Mesothelial cell of epicardium (in vitro differentiated cells): ENCODE results near the gene MYOM1. TPM values are rescaled to one million over a fixed set of nuclear protein-coding genes. Genes with fewer than 3 reads are reported as not detected.
"Not testable (repeated sequence)": the region's sequence is repeated elsewhere in the genome, so short reads cannot be mapped to it uniquely, and the experiment has no call there.

ENCODE experiments used
- DNase-seq, 2 experiments: peaks; one replicate each; pipeline ENCODE4 v3.0.0; 2021; ENCODE audit warnings: low spot score in 2 of 2; ENCODE audit not compliant: unreplicated experiment in 2 of 2
- H3K27ac Mint-ChIP-seq: 2 replicates; pipeline ENCODE4 v1.8.0; 2021; ENCODE audit warnings: mixed read lengths
- H3K27me3 Mint-ChIP-seq: 2 replicates; pipeline ENCODE4 v1.8.0; 2021; ENCODE audit warnings: low read depth, mixed read lengths
- H3K36me3 Mint-ChIP-seq: 2 replicates; pipeline ENCODE4 v1.8.0; 2021; ENCODE audit warnings: mixed read lengths
- H3K4me1 Mint-ChIP-seq: 2 replicates; pipeline ENCODE4 v1.8.0; 2021; ENCODE audit warnings: mixed read lengths
- H3K4me3 Mint-ChIP-seq: 2 replicates; pipeline ENCODE4 v1.8.0; 2021; ENCODE audit warnings: mild to moderate bottlenecking, moderate library complexity, mixed read lengths
- H3K9me3 Mint-ChIP-seq: 2 replicates; pipeline ENCODE4 v1.8.0; 2021; ENCODE audit warnings: mixed read lengths
- total RNA-seq: library from RNA; stranded (reverse); gene quantifications from 3 replicates; pipeline ENCODE4 v1.2.1, GENCODE V29; 2021
- TF ChIP-seq, protein P1 (sequence below): fragments of 200-600 bp; sonication (generic); IDR thresholded peaks from one replicate; pipeline ENCODE4 v1.5.0; 2021; ENCODE audit warnings: antibody characterized with exemption; ENCODE audit not compliant: unreplicated experiment

MYOM1 gene
- total RNA-seq, 1 donor from 2014 or later, result 2.8 TPM

DNA sequence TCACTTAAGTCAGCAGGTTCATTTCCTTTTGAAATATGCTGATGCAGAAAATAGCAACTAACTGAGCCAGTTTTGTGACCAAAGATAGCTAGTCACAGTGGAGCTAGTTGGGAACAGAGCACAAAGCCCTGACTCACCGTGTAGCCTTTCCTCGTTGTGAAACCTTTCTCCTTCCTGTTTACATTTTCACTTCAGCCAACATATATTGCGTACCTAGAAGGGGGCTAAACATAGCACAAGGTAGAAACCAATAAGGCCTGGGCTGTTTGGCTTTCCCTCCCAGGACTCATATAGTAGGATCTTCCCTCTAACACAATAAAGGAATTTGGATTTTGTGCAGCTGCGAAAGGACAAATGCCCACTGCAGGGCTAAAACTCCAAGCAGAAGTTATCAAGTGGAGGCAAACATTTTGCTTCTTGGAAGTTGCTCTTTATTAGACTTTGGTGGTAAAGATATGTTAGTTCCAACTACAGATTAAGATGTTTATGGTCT is 182.3 kb downstream of the MYOM1 start:
- Mint-ChIP-seq H3K4me3 (no peak overlapping the region), H3K9me3 (no peaks in the 10 kb centered on the region), H3K27me3 (no peaks in the 10 kb centered on the region), H3K4me1 (peaks cover 27% of the 10 kb centered on the region), H3K27ac (no peak overlapping the region), H3K36me3 (no peaks in the 10 kb centered on the region)
- no peak for DNase-seq
- TF ChIP-seq, protein P1, sequence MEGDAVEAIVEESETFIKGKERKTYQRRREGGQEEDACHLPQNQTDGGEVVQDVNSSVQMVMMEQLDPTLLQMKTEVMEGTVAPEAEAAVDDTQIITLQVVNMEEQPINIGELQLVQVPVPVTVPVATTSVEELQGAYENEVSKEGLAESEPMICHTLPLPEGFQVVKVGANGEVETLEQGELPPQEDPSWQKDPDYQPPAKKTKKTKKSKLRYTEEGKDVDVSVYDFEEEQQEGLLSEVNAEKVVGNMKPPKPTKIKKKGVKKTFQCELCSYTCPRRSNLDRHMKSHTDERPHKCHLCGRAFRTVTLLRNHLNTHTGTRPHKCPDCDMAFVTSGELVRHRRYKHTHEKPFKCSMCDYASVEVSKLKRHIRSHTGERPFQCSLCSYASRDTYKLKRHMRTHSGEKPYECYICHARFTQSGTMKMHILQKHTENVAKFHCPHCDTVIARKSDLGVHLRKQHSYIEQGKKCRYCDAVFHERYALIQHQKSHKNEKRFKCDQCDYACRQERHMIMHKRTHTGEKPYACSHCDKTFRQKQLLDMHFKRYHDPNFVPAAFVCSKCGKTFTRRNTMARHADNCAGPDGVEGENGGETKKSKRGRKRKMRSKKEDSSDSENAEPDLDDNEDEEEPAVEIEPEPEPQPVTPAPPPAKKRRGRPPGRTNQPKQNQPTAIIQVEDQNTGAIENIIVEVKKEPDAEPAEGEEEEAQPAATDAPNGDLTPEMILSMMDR, result no peak

DNA sequence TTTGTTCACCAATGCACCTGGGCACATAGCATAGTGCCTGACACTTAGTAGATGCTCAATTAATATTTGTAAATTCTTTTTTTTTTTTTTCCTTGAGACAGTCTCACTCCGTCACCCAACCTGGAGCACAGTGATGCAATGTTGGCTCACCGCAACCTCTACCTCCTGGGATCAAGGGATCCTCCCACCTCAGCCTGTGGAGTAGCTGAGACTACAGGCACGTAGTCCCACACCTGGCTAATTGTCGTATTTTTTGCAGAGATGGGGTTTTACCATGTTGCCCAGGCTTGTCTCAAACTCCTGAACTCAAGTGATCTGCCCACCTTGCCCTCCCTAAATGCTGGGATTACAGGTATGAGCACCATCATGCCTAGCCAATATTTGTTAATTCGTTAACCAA is 183.7 kb downstream of the MYOM1 start:
- no peaks in the 10 kb centered on the region for H3K9me3 Mint-ChIP-seq
- no peaks in the 10 kb centered on the region for H3K36me3 Mint-ChIP-seq
- no peak overlapping the region for H3K4me3 Mint-ChIP-seq
- no peak for DNase-seq
- peaks cover 14% of the 10 kb centered on the region for H3K4me1 Mint-ChIP-seq
- TF ChIP-seq, protein P1, result no peak
- no peak overlapping the region for H3K27ac Mint-ChIP-seq
- H3K27me3 Mint-ChIP-seq, result no peaks in the 10 kb centered on the region

DNA sequence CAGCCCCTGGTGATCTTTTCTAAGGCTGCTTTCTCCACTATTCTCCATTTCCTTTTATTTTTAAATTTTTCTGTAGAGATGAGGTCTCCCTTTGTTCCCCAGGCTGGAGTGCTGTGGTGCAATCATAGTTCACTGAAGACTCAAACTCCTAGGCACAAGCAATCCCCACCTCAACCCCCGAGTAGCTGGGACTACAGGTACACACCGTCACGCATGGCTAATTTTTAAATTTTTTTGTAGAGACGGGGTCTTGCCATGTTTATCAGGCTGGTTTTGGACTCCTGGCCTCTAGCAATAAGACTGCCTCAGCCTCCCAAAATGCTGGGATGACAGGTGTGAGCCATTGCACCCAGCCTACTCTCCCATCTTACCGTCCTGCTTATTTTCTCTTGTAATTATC is 184.1 kb downstream of the MYOM1 start:
- H3K27ac Mint-ChIP-seq, result no peak overlapping the region
- no peak overlapping the region for H3K4me3 Mint-ChIP-seq
- H3K9me3 Mint-ChIP-seq, result no peaks in the 10 kb centered on the region
- DNase-seq, result no peak
- H3K36me3 Mint-ChIP-seq, result no peaks in the 10 kb centered on the region
- TF ChIP-seq, protein P1, result no peak
- no peaks in the 10 kb centered on the region for H3K27me3 Mint-ChIP-seq
- H3K4me1 Mint-ChIP-seq, result peaks cover 14% of the 10 kb centered on the region

DNA sequence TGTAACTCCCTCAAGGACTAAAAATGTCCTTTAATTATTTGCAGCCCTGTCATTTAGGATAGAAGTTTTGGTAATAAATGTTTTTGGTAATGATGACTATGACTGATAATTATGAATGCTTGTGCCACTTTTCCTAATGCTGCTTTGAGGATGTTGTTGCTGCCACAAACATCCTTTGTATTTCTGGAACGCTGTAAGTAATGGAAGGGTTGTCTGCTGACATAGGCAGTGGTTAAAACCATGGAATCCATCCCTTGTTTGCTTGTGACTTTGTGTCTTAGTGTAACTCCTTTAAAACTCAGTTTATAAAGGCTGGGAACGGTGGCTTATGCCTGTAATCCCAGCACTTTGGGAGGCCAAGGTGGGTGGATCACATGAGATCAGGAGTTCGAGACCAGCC is 187.0 kb downstream of the MYOM1 start:
- DNase-seq, result no peak
- Mint-ChIP-seq H3K9me3 (no peaks in the 10 kb centered on the region), H3K4me3 (no peak overlapping the region), H3K4me1 (peaks cover 19% of the 10 kb centered on the region), H3K27ac (no peak overlapping the region), H3K36me3 (no peaks in the 10 kb centered on the region), H3K27me3 (no peaks in the 10 kb centered on the region)
- TF ChIP-seq, protein P1, result no peak

DNA sequence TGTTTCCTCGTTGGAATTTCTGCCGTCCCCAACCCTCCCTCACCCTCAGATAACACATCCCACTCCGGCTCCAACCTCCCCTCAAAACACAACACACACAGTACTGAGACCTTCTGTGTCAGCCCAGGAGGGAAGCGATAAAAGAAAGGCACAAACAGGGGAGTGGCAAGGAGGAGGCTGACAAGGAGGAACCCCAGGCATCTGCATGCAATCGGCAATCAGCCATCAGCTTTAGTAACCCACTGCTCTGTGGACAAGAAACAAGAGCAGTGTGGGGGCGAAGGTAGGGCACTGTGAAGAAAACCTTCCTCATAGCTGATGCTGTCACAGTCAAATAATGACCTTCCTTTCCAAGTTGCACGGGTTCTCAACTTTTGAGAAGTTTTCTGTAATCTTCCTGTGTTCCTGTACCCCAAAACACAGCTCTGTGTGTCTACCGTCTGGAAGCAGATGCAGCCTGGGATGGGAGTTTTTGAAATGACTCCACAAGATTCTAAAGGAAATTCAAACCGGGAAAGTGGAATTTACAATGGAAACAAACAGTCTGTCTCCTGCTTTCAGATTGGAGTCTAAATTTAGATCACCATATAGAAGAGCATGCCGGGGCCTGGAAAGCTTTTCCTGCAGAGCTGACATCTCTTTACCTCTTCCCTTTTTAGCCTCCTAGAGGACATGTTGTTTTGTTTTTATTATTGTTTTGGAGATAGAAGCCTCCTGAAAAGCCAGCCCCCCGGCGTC is 190.4 kb downstream of the MYOM1 start:
- H3K27ac Mint-ChIP-seq, result peak overlapping the region; percentile 92
- H3K36me3 Mint-ChIP-seq, result no peaks in the 10 kb centered on the region
- no peak for DNase-seq
- peaks cover 35% of the 10 kb centered on the region for H3K4me1 Mint-ChIP-seq
- H3K4me3 Mint-ChIP-seq, result no peak overlapping the region
- TF ChIP-seq, protein P1, result no peak
- H3K27me3 Mint-ChIP-seq, result no peaks in the 10 kb centered on the region
- H3K9me3 Mint-ChIP-seq, result no peaks in the 10 kb centered on the region

DNA sequence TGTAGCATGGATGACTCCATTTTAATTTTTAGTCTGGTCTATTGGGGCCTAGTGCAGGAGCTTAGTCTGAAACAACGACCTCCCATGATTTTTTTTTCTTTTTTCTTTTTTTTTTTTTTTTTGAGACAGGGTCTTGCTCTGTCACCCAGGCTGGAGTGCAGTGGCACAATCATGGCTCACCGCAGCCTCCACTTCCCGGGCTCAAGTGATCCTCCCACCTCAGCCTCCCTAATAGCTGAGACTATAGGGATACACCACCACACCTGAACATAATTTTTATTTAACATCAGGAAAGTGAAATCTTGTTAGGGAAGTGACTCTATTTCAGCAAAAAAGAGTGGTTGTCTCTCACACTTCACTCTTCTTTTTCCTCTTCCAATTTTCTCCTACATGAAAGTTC is 191.7 kb downstream of the MYOM1 start:
- not testable (repeated sequence) for DNase-seq, H3K27me3 Mint-ChIP-seq, H3K36me3 Mint-ChIP-seq, H3K9me3 Mint-ChIP-seq, H3K4me3 Mint-ChIP-seq
- Mint-ChIP-seq H3K27ac (peak overlapping the region; percentile 71), H3K4me1 (peaks cover 35% of the 10 kb centered on the region)
